Right lobe of liver (tissue), 6 donors: ENCODE results near the gene SRM. TPM values are rescaled to one million over a fixed set of nuclear protein-coding genes. Genes with fewer than 3 reads are reported as not detected.

ENCODE experiments used
- ATAC-seq, 4 donors: fragments of 200-7000 bp; cut with Tn5 transposase; one replicate each; pipeline ENCODE4 v1.9.1; 2020; ENCODE audit warnings: mild to moderate bottlenecking in 4 of 4, moderate library complexity in 4 of 4
- DNase-seq, 3 donors: peaks; one replicate each; pipeline ENCODE4 v3.0.0-alpha.2; 2020
- H3K27ac ChIP-seq, 3 donors: fragments of 200-600 bp; one replicate each; pipeline ENCODE4 v1.8.0; 2022
- H3K27me3 ChIP-seq, 2 donors: fragments of 200-600 bp; one replicate each; pipeline ENCODE4 v1.8.0; 2022
- H3K36me3 ChIP-seq, 4 donors: fragments of 200-600 bp; sonication (generic) in 1 of 4; one replicate each; pipeline versions ENCODE4 v1.5.1 to v1.8.0; 2017 to 2022; ENCODE audit warnings: control low read depth in 1 of 4
- H3K4me1 ChIP-seq, 4 donors: fragments of 200-600 bp; sonication (generic) in 1 of 4; one replicate each; pipeline versions ENCODE4 v1.5.1 to v1.8.0; 2017 to 2022; ENCODE audit warnings: control low read depth in 1 of 4
- H3K4me3 ChIP-seq, 3 donors: fragments of 200-600 bp; one replicate each; pipeline ENCODE4 v1.8.0; 2022
- H3K9me3 ChIP-seq, 4 donors: fragments of 200-600 bp; sonication (generic) in 1 of 4; one replicate each; pipeline versions ENCODE4 v1.5.1 to v1.8.0; 2017 to 2022; ENCODE audit warnings: control low read depth in 1 of 4
- POLR2A ChIP-seq: fragments of 450-650 bp; IDR thresholded peaks from one replicate; pipeline ENCODE4 v1.6.1; 2017; ENCODE audit warnings: antibody characterized with exemption, mild to moderate bottlenecking
- WGBS: methylation state at CpG from one replicate; pipeline ENCODE4 v1.1.6; 2018; ENCODE audit warnings: low coverage, low lambda C conversion rate; ENCODE audit not compliant: insufficient coverage; ENCODE audit errors: missing lambda C conversion rate; 5-methylcytosine and 5-hydroxymethylcytosine counted together
- intact Hi-C, 2 donors: fragments of 100-400 bp; cut with DNase I; formaldehyde crosslinking; loops; one replicate each; pipeline versions ENCODE4 v1.11.2 to v1.14.1; 2022
- total RNA-seq, 6 experiments: library from RNA; depleted of rRNA in 2 of 6; stranded (reverse); fragments of >200 nt in 2 of 6; fragmentation: NEBNext Ultra II Directional in 3 of 6; extraction: Animal tissue kit (Norgen Biotek cat#: 25700) in 3 of 6; gene quantifications; one replicate each; pipeline versions ENCODE4 v1.1.0 to v1.2.4, GENCODE V29; 2016 to 2023
- TF ChIP-seq, protein P1 (sequence below), 4 donors: fragments of 200-600 bp in 3 of 4; fragments of 450-650 bp in 1 of 4; IDR thresholded peaks; one replicate each; pipeline versions ENCODE4 v1.5.1 to v1.8.0; 2016 to 2022; ENCODE audit warnings: antibody characterized with exemption in 4 of 4, mild to moderate bottlenecking in 2 of 4
- donor health status: DM: no; HTN: yes; CAD: no.
- donor health status: DM: no; HTN: no; CAD: no.
- donor health status: DM: no; HTN: no; CAD: no.
- donor health status: DM: no; HTN: yes; CAD: no.
- donor health status: DM: no; HTN: yes; CAD: no.

Gene SRM
- total RNA-seq, 6 experiments from 2014 or later, result 24.3 to 72.8 (median 31.6) TPM

DNA sequence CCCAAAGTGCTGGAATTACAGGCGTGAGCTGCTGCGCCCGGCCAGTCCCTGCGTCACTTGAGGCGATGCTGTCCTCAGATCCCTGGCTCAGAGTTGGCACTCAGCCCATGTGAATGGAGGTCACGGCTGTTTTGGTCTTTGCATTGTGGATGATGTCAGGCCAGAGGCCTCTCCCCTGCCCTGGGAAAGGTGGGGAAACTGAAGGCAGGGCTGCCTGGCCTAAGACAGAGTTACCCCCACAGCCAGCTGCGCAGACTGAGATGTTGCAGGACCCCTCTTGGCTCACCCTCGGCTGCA is 13.6 kb downstream of the SRM start:
- Histone ChIP-seq H3K36me3 (peaks cover 0 to 17% (median 8%) of the 10 kb centered on the region in 4 donors), H3K27me3 (no peaks in the 10 kb centered on the region), H3K4me1 (peaks cover 0 to 11% (median 0%) of the 10 kb centered on the region in 4 donors), H3K4me3 (peak overlapping the region; percentile 69 to 88 (median 86)), H3K9me3 (no peaks in the 10 kb centered on the region), H3K27ac (peak overlapping the region; percentile 94 to 96 (median 95))
- intact Hi-C loops, result no loop called here
- TF ChIP-seq, protein P1, sequence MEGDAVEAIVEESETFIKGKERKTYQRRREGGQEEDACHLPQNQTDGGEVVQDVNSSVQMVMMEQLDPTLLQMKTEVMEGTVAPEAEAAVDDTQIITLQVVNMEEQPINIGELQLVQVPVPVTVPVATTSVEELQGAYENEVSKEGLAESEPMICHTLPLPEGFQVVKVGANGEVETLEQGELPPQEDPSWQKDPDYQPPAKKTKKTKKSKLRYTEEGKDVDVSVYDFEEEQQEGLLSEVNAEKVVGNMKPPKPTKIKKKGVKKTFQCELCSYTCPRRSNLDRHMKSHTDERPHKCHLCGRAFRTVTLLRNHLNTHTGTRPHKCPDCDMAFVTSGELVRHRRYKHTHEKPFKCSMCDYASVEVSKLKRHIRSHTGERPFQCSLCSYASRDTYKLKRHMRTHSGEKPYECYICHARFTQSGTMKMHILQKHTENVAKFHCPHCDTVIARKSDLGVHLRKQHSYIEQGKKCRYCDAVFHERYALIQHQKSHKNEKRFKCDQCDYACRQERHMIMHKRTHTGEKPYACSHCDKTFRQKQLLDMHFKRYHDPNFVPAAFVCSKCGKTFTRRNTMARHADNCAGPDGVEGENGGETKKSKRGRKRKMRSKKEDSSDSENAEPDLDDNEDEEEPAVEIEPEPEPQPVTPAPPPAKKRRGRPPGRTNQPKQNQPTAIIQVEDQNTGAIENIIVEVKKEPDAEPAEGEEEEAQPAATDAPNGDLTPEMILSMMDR (IDR thresholded peaks at IDR 0.05), result no peak
- TF ChIP-seq POLR2A, result peak; percentile 59
- 0% methylated on average over 2 of the region's 8 CpGs for WGBS
- peak; percentile 89 to 93 (median 90) for DNase-seq
- peak; percentile 68 to 75 (median 73) for ATAC-seq

DNA sequence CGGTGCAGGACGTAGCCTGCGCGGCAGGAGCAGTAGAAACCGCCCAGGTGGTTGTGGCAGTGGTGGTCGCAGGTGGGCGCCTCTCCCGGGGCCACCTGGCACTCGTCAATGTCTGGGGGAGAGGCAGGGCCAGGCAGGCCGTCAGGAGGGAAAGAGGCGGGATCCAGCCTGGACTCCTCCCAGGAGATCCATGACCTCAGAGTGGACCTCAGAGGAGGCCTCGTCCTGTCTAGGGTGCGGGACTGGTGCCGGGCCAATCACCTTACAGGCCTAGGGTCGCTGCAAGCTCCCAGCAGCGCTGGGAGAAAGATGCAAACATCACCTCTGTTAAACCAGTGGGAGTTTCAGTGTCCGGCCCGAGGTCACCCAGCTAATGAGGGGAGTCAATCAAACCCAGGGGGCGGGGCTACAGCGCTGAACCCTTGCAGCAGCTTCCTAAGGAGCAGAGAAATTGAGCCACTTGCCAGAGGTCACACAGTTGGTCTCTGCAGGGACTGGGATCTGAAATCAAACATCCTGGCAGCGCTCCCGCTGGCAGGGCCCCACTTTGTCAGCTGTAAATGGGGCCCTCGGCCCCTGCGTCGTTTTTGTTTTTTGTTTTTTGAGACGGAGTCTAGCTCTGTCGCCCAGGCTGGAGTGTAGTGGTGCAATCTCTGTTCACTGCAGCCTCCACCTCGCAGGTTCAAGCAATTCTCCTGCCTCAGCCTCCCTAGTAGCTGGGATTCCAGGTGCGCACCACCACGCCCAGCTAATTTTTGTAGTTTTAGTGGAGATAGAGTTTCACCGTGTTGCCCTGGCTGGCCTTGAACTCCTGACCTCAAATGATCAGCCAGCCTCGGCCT is 14.2 kb downstream of the SRM start:
- TF ChIP-seq, protein P1 (IDR thresholded peaks at IDR 0.05), result no peak
- no peak for TF ChIP-seq POLR2A
- WGBS, result 11% methylated on average over 8 of the region's 32 CpGs
- intact Hi-C loops, result no loop called here
- no peaks in the 10 kb centered on the region for H3K27me3 ChIP-seq
- peak; percentile 12 to 43 (median 24) for ATAC-seq
- peak; percentile 60 to 78 (median 77) for DNase-seq
- H3K9me3 ChIP-seq, result no peaks in the 10 kb centered on the region
- peaks cover 0 to 11% (median 0%) of the 10 kb centered on the region in 4 donors for H3K4me1 ChIP-seq
- peaks cover 0 to 17% (median 8%) of the 10 kb centered on the region in 4 donors for H3K36me3 ChIP-seq
- H3K27ac ChIP-seq, result peak overlapping the region; percentile 43 to 96 (median 95)
- H3K4me3 ChIP-seq, result peak overlapping the region; percentile 69 to 88 (median 86)

DNA sequence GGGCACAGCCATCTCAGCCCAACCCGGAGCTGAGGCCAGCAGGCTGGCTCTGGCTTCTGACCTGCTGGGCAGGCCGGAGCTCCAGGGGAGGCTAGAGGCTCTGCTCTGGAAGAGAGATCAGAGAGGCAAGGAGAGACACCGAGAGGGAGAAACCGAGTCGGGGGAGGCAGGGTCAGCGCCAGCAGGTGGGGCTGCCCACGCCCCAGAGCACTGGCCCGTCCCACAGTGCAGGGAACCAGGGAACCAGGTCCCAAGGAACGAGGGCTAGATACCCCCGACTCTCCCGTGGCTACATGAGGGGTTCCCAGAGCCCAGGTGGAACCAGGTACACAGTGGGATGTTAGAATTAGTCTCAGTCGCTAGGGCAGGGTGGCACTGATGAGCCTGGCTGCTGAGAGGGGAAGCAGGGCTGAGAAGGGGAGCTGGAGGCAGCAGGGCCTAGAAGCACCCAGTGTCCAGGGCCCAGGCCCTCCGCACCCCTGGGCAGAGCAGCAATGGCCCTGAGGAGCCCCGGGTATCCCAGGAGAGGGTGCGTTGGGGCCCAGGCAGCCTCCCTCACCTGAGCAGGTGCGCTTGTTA is 14.9 kb downstream of the SRM start:
- ATAC-seq (no peak), DNase-seq (peak in 1 of 3 donors; percentile 41)
- Histone ChIP-seq H3K4me3 (peak overlapping the region in 2 of 3 donors; percentile 86 to 88), H3K27ac (peak overlapping the region; percentile 43 to 96 (median 95)), H3K9me3 (no peaks in the 10 kb centered on the region), H3K27me3 (no peaks in the 10 kb centered on the region), H3K4me1 (peaks cover 0 to 11% (median 0%) of the 10 kb centered on the region in 4 donors), H3K36me3 (peaks cover 0 to 17% (median 8%) of the 10 kb centered on the region in 4 donors)
- no peak for TF ChIP-seq POLR2A
- TF ChIP-seq, protein P1 (IDR thresholded peaks at IDR 0.05), result no peak
- intact Hi-C loops, result no loop called here
- WGBS, result no CpG with 5 or more reads among the region's 16 CpGs

DNA sequence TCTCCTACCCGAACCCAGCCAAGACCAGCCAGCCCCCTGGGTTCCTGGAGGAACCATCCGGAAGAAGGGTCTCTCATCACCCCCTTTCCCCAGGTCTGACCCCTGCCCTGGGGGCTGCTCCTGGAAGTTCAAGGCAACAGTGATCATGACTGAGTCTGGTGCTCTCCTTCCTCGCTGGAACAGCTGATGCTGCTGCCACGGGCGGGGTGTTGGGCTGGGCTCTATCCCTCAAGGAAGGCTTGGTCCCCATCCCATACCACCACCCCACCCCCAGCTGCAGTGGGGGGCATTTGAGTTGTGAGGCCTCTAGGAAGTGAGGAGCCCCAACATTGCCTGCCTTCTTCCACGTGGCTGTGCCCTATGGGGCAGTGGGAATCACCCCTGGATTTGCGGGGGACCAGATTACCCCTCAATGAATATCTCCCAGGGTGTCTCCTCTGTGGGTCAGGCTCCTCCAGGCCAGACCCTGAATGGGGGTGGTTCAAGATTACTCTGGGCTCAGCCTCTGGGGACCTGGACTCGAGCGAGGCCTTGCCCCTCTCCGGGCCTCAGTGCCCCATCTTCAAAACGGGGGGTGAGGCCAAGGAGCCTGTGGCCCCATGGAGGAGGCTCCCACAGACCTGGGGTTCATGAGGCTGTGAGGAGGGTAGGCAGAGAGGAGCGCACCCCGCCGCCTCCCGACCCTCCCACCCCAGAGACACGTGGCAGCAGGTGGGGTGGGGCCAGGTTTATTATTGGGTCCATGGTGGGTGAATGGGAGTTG is 15.6 kb downstream of the SRM start:
- Histone ChIP-seq H3K27ac (peak overlapping the region in 1 of 3 donors; percentile 95), H3K36me3 (peaks cover 0 to 20% (median 8%) of the 10 kb centered on the region in 4 donors), H3K9me3 (no peaks in the 10 kb centered on the region), H3K4me1 (peaks cover 0 to 11% (median 0%) of the 10 kb centered on the region in 4 donors), H3K4me3 (no peak overlapping the region), H3K27me3 (no peaks in the 10 kb centered on the region)
- WGBS, result 83% methylated on average over 6 of the region's 16 CpGs
- ATAC-seq, result no peak
- peak in 1 of 3 donors; percentile 36 for DNase-seq
- intact Hi-C loops, result no loop called here
- no peak for TF ChIP-seq POLR2A
- TF ChIP-seq, protein P1 (IDR thresholded peaks at IDR 0.05), result no peak
